HG02943 (cell line): ENCODE data around the gene UQCC2.

Experiments used
- ATAC-seq: cut with Tn5 transposase; IDR thresholded peaks from one replicate; pipeline ENCODE4 v1.9.1; 2021; ENCODE audit warnings: mild to moderate bottlenecking, low read depth, moderate library complexity; ENCODE audit not compliant: unreplicated experiment

UQCC2 gene

GRCh38 chr6:33709605-33710295 is 1.8 kb downstream of the UQCC2 start:
- no peak for ATAC-seq

DNA sequence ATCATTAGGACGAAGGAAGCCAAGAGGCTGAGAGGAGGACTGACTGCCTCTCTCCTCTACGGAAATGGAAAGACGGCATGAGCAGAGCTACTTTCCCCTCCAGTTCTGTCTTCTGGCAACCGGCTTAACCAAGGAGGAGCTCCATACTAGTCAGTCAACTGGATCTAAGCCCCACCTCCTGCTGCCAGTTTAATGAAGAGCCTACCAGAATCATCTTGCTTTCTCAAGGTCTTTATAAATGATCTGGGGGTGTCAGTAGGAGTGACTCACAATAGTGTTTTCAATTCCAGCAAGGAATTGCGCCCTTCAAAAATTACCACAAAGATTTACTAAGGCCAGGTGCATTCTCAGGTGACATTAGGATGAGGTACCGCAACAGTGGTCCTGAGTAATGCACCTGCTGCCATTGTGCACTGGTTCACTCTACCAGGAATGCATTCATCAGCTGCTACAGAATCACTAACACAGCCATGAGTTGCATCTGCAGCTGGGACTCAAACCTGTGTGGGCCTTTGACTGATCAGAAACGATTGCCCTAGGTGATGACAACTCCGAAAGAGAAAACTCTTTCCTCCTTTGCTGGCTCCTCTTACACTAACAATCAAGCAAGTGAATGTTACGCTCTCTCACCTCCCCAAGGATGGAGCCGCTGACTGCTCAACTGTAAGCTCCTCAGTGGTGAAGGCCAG is 2.8 kb downstream of the UQCC2 start:
- ATAC-seq: no peak

GRCh38 chr6:33707771-33708170 is 3.7 kb downstream of the UQCC2 start:
- no peak for ATAC-seq

DNA sequence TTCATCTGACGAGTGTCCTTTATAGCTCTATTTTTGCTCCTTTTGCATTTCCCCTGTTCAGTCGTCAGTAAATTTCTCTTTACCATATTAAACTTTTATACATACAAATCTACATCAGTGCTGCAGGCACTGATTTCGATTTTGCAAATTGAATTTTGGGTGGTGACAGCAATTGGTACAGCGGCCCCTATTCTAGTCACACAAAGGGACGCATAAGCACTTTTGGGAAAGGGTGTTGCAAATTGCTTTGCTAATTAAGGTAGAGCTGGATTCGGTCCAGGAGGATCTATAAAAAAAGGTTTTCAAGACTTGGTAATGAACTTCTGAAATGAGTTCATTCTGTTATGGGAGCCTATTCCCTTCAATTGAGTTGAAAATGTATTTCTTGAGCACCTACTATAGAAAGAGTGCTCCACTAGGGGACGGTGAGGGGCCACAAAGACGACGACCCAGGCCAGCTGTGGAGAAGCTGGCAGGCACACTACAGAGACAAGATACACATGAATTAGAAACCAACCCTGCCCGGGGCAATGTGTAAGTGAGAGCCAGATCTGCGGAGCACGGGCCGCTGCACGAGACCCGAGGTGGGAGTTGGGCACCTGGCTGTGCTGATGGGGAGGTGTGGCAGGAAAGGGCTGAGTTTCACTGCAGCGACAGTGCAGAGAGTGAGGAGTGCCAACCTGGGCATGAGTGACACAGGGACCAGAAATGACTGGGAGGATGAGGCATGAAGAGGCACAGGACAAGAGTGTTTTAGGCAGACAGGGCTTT is 5.4 kb downstream of the UQCC2 start:
- ATAC-seq: no peak

DNA sequence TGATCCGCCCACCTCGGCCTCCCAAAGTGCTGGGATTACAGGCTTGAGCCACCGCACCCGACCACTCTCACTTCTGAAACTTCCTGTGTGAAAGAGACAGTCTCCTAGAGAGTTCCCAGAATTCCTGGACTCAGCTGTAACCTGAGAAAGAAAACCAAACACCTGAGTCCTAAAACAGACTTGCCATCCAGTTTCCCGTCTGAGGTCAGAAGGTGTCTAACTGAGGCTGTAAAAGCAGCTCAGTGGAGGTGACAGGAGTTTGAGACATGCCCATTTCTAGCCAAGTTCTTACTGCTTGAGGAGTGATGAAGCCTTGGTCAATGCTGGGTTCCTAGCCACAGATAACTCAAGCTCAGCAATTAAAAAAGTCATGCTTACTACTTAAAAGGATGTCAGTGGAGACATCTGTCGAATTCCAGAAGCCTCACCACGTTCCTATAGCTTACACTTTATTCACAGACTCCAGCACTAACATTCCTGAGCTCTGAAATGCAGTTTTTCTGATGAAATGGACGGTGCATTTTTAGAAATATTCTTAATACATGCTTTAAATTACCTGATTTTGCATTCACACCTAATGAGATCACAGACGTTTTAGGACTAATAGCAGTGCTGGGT is 6.1 kb downstream of the UQCC2 start:
- ATAC-seq: no peak

- no peak for ATAC-seq
Measured at GRCh38 chr6:33704215-33705066, 7.1 kb downstream of the UQCC2 start.

GRCh38 chr6:33702345-33702977 is 9.0 kb downstream of the UQCC2 start:
- no peak for ATAC-seq

DNA sequence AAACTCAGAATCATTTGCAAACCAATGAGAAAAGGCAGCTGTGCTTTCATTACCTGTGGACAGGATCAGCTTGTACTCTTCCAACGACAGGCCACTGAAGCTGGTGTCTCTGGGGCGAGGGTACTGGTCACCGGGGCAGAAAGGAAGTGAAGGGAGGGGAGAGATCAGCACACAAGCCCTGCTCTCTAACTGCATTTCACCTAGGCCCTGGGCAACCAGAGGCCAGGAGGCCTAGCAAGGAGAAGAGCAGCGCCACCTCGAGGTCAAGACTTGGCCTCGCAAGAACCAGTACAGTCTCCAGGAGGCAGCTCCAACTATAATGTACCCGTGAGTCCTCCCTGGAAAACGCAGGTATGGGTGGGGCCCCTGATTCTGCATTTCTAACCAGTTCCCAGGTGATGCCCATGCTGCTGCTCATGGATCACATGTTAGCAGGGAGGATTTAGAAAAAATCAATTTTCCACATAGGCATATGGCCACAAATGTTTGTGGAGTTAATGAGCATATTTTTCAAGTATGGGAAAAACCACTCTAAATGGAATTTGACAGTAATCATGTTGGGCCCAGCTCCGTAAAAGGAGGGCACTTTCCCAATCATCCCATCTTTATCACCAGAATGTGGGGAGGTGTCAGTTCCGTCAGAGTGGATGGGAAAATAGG is 11.0 kb downstream of the UQCC2 start:
- no peak for ATAC-seq

- ATAC-seq: no peak
Measured at GRCh38 chr6:33699739-33700138, 11.8 kb downstream of the UQCC2 start.

DNA sequence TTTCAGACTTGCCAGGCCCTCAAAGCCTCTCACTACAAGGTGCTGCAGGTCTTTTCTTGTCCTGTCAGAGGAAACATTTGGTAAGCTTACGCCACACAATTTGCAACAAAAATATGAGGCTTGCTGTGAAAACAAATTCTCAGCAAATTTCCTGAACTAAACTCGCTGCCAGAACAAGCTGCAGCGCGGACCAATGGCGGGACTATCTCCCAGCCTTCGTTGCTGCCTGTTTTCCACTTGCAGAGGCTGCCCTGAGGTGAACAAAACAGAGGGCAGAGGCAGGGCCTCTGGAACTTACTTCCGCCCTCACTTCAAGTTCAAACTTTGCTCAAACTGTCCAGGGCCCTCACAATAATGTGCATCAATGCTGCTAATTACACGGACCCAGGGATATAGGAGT is 12.4 kb downstream of the UQCC2 start:
- ATAC-seq: no peak

GRCh38 chr6:33698494-33698893 is 13.0 kb downstream of the UQCC2 start:
- no peak for ATAC-seq

- ATAC-seq: no peak
Measured at GRCh38 chr6:33697845-33698244, 13.7 kb downstream of the UQCC2 start.

GRCh38 chr6:33696548-33697518 is 14.7 kb downstream of the UQCC2 start:
- ATAC-seq: no peak

DNA sequence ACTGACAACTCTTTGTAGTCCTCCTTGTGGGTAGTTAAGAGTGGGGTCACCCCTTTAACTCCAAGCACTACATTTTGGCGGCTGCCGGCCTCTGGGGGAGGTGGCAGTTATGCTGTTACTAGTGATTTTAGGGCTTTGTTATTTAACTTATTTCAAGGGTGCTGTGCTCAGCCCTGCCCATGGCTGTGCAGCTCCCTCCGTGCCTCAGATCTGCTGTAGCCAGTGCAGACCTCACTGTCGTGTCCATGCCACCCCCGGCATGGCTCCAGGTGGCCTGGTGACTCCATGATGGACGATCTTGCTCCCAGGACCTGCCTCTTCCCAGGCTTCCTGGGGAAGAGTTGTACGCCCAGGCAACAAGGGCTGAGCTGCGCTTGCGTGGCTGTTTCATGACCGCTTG is 15.4 kb downstream of the UQCC2 start:
- no peak for ATAC-seq

- ATAC-seq: no peak
Measured at GRCh38 chr6:33695451-33695887, 16.0 kb downstream of the UQCC2 start.

DNA sequence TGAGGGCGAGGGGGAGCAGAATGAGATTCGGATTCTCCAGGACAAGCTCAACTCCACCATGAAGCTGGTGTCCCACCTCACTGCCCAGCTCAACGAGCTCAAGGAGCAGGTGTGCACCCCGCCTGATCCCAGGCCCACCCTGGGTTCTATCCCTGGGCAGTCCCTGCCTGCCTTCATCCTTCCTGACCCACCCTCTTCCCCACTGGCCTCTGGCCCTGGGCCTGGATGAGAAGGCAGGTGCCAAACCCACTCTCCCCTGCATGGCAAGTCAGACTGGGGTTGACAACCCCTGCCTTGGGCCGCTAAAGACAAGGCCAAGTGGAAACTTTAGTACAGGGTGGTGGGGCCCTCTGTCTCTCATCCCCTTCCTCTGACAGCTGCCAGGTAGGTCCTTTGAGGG is 16.5 kb downstream of the UQCC2 start:
- no peak for ATAC-seq

- no peak for ATAC-seq
Measured at GRCh38 chr6:33694401-33694931, 17.0 kb downstream of the UQCC2 start.
